ENCODE measurements around the gene KCNH2.

- no peak for TF ChIP-seq ARNTL (CRISPR knock-in tag; IDR thresholded peaks at IDR 0.05)
- no peak for TF ChIP-seq CTCF (CRISPR knock-in tag; IDR thresholded peaks at IDR 0.05)
- no peak for TF ChIP-seq TARDBP (CRISPR knock-in tag; IDR thresholded peaks at IDR 0.05)
- TF ChIP-seq ZNF274 (CRISPR knock-in tag; IDR thresholded peaks at IDR 0.05), result no peak
- no peak for TF ChIP-seq USF2 (IDR thresholded peaks at IDR 0.05; ENCODE audit: low read depth, low read length)
- TF ChIP-seq USF2 (CRISPR knock-in tag; IDR thresholded peaks at IDR 0.05; ENCODE audit: borderline replicate concordance), result no peak
- no peak for TF ChIP-seq EED (CRISPR knock-in tag; IDR thresholded peaks at IDR 0.05)
- TF ChIP-seq ZNF280D (CRISPR knock-in tag; IDR thresholded peaks at IDR 0.05), result no peak
- no peak for TF ChIP-seq POLR2AphosphoS5 (IDR thresholded peaks at IDR 0.05; ENCODE audit: low read depth, low read length)
- no peak for TF ChIP-seq ZNF180 (CRISPR knock-in tag; IDR thresholded peaks at IDR 0.05; ENCODE audit: borderline replicate concordance, low read depth)
- no peak for TF ChIP-seq KAT8 (CRISPR knock-in tag; IDR thresholded peaks at IDR 0.05)
- no peak for TF ChIP-seq JUND (CRISPR knock-in tag; IDR thresholded peaks at IDR 0.05)
Measured at GRCh38 chr7:150927956-150928344, 50.2 kb downstream of the KCNH2 start.

All from HepG2 (cell line).